ENCODE measurements around the gene MAD1L1. TPM values are rescaled to one million over a fixed set of nuclear protein-coding genes. Genes with fewer than 3 reads are reported as not detected.

Gene MAD1L1
- total RNA-seq, 4 donors from 2014 or later = 21.0 to 49.7 (median 29.8) TPM

DNA sequence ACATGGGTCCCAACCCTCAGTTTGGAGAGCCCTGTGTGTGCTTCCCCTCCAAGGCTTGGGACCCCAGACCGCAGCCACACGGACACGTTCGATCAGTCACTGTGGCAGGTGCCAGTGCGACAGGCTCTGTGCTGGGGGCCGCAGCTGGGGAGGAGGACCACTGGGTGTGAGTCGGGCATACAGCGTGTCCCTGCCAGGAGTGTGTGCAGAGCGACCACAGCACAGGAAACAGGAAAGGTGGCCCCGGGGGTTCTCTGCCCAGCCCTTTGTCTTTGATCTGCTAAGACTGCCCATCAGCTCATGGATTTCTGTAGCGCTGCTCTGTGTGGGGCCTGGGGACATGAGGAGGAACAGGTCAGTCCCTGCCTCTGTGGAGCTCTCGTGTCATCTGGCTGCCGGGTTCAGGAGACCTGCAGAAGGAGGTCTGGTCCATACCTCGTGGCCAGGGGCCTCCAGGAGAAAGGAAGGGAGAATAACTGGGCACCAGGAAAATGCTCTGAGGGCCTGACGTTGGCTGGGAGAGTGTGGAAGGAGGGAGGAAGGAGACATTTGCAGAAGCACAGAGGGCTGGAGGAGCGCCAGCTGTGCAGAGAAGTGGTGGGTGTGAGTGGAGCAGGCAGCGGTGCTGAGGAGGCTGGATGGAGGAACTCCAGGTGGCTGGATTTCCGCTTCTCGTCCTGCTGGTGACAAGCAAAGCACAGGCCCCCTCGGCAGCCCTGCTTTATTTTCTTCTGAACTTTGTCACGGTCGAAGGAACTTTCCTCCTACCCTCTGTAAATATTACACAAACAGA lies 13.3 kb upstream of the MAD1L1 start:
- TF ChIP-seq, protein P1, sequence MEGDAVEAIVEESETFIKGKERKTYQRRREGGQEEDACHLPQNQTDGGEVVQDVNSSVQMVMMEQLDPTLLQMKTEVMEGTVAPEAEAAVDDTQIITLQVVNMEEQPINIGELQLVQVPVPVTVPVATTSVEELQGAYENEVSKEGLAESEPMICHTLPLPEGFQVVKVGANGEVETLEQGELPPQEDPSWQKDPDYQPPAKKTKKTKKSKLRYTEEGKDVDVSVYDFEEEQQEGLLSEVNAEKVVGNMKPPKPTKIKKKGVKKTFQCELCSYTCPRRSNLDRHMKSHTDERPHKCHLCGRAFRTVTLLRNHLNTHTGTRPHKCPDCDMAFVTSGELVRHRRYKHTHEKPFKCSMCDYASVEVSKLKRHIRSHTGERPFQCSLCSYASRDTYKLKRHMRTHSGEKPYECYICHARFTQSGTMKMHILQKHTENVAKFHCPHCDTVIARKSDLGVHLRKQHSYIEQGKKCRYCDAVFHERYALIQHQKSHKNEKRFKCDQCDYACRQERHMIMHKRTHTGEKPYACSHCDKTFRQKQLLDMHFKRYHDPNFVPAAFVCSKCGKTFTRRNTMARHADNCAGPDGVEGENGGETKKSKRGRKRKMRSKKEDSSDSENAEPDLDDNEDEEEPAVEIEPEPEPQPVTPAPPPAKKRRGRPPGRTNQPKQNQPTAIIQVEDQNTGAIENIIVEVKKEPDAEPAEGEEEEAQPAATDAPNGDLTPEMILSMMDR (IDR thresholded peaks at IDR 0.05; ENCODE audit: low read depth) = no peak

DNA sequence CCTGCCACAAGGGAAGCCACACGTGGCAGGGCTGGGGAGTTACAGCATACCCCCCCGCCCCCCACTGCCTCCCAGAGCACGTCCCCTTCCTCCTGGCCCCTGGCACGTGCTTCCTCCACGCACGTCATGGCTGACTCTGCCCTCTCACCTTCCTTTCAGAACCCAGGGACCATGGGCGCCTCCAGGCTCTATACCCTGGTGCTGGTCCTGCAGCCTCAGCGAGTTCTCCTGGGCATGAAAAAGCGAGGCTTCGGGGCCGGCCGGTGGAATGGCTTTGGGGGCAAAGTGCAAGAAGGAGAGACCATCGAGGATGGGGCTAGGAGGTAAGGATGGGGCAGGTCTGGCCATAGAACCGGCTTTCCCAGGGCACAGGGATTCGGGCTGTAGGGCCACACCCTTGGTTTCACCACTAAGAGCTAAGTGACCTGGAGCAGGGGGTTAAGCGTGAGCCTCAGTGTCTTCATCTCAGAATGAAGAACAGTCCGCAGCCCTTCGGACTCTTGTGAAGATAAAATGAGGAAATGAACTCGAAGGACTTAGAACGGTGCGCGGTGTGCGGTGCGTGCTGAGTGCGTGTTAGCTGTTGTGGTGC lies 11.8 kb upstream of the MAD1L1 start:
- TF ChIP-seq, protein P1 (IDR thresholded peaks at IDR 0.05; ENCODE audit: low read depth) = no peak

DNA sequence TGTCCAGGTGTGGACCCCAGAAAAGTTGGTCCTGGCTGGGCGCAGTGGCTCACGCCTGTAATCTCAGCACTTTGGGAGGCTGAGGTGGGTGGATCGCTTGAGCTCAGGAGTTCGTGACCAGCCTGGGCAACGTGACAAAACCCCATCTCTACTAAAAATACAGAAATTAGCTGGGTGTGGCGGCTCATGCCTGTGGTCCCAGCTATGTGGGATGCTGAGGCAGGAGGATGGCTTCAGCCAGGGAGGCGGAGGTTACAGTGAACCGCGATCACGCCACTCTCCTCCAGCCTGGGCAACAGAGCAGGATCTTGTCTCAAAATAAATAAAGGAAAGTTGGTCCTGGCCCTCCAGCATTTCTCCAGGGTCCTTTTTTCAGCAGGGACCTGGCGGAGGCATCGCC lies 10.7 kb upstream of the MAD1L1 start:
- TF ChIP-seq, protein P1 (IDR thresholded peaks at IDR 0.05; ENCODE audit: low read depth) = no peak

DNA sequence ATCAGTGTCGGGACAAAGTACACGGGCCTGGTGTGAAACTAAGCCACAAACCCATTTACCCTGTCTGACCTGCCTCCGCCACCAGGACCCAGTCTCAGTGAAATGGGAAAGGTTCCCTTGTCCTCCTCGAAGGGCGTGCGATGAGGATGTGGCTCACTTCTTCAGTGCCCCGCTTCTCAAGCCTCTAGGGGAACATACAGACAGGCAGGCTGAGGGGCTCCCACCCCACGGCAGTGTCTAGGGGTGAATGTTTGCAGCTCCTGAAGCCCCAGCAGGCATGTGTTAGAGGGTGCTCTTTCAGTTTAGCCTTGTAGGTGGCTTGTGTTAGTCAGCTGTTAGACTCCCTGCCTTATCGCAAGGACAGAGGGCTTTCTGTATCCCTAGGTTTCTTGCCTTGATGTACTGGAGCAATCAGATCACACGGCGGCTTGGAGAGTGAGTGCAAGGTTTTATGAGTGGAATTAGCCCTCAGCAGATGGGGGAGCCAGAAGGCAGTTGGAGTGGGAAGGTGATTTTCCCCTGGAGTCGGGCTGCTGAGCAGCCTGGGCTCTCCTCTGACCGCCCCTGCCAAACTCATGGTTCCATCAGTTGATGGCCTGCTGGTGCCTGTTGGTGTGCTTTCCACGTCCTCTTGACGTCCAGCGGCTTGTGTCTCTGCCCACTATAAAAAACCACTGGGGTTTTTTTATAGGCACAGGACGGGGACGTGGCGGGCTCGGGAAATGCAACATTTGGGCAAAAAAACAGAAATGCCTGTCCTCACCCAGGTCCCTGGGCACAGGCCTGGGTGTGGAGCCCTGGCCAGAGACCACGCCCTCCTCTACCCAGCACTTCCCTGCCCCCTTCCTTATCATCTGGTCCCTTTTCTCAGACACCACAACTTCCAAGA lies 10.0 kb upstream of the MAD1L1 start:
- TF ChIP-seq, protein P1 (IDR thresholded peaks at IDR 0.05; ENCODE audit: low read depth) = no peak

DNA sequence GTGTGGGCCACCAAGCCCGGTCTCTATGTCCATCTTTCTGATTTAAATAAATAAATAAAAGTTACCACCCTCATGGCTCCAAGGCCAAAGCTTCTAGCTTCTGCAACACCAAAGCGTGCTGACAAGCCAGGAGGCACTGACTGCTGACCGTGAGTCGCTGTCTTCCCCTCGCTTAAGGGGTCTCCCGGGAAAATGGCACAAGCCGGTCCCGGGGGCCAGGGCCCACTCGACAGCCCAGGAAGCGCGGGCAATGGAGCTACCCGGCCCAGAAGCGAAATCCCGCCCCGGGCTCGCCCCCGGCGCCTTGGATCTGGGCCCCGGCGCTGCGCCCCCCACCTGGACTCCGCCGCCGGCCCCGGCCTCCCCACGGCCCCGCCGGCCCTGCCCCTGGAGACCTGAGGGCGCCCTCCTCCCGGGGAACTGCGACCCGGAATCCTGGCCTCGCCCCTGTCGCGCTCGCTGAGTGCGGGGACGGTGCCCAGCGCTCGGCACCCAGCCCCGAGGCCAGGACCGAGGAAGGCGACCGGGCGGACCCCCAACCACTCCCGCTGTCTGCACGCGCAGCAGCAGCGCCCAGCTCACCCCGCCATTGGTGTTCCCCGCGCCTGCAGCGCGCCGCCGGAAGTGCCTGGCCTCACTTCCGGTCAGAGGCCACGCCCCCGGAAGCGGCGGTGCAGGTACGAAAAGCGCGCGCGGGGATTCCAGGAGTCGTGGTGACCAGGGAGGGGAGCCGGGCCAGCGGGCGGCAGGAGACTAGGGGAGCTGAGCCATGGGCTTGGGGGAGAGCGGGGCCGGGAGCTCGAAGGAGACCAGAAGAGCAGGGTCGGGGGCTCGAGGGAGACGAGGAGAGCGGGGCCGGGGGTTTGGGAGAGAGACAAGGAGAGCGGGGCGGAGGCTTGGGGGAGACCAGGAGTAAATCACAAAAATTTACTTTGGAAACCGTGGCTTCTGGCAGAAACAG lies 9.1 kb upstream of the MAD1L1 start, which contains the start of the genes MRM2 and NUDT1:
MRM2 (minus strand) TSS at position 626 of the 961 bp plus-strand sequence; CDS start at position 590, 36 bp downstream.
NUDT1 (plus strand) TSS at position 647 of the 961 bp plus-strand sequence. CDS start 2,349 bp downstream, outside the sequence.
- TF ChIP-seq, protein P1 (IDR thresholded peaks at IDR 0.05; ENCODE audit: low read depth) = no peak

DNA sequence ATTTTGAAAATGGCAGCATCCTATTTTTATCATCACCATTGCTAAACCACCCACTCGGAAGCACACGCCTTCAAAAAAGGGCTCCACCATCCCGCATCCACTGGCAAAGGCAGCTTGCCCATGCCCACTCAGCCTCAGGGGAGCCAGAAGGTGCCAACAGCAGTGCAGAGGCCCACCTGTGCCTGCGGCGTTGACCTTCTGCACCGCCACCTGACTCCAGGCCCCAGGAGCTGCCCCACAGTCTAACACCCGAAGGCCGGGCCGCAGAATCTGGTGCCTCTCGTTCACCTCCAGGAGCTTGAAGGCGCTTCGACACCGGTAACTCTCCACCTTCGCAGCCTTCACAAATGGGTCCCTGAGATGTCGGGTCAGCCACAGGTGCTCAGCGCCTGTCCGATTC lies 6.5 kb upstream of the MAD1L1 start:
- TF ChIP-seq, protein P1 (IDR thresholded peaks at IDR 0.05; ENCODE audit: low read depth) = no peak
